Spleen (tissue), 11 donors: ENCODE data around the gene KRTAP4-3. TPM values are rescaled to one million over a fixed set of nuclear protein-coding genes. Genes with fewer than 3 reads are reported as not detected.

Experiments used
- DNase-seq: peaks from one replicate; pipeline ENCODE4 v3.0.0-alpha.2; 2020
- H3K27ac ChIP-seq, 8 donors: fragments of 200-600 bp; sonication (generic) in 7 of 8; 1 replicate in 4 of 8; 2 replicates in 4 of 8; pipeline versions ENCODE4 v1.5.0 to v1.8.0; 2016 to 2021; ENCODE audit warnings: inconsistent platforms in 4 of 8, mild to moderate bottlenecking in 4 of 8, moderate library complexity in 1 of 8
- H3K27me3 ChIP-seq, 7 donors: fragments of 200-600 bp; sonication (generic) in 6 of 7; replicated peaks in 1 of 7; 1 replicate in 4 of 7; 2 replicates in 3 of 7; pipeline versions ENCODE4 v1.5.0 to v1.8.0; 2016 to 2021; ENCODE audit warnings: inconsistent platforms in 3 of 7, mild to moderate bottlenecking in 1 of 7
- H3K36me3 ChIP-seq, 6 donors: fragments of 200-600 bp; sonication (generic) in 5 of 6; 1 replicate in 4 of 6; 2 replicates in 2 of 6; pipeline versions ENCODE4 v1.5.0 to v1.8.0; 2016 to 2021; ENCODE audit warnings: inconsistent platforms in 2 of 6
- H3K4me1 ChIP-seq, 6 donors: fragments of 200-600 bp; sonication (generic) in 5 of 6; 1 replicate in 3 of 6; 2 replicates in 3 of 6; pipeline versions ENCODE4 v1.5.0 to v1.8.0; 2016 to 2021; ENCODE audit warnings: inconsistent platforms in 3 of 6
- H3K4me3 ChIP-seq, 8 donors: fragments of 200-600 bp; sonication (generic) in 7 of 8; 1 replicate in 4 of 8; 2 replicates in 4 of 8; pipeline versions ENCODE4 v1.5.0 to v1.8.0; 2016 to 2021; ENCODE audit warnings: inconsistent platforms in 4 of 8, mild to moderate bottlenecking in 4 of 8, moderate library complexity in 2 of 8
- H3K9me3 ChIP-seq, 8 donors: fragments of 200-600 bp; sonication (generic) in 7 of 8; 1 replicate in 4 of 8; 2 replicates in 4 of 8; pipeline versions ENCODE4 v1.5.0 to v1.8.0; 2016 to 2021; ENCODE audit warnings: inconsistent platforms in 4 of 8
- CTCF ChIP-seq, 11 experiments: fragments of 200-600 bp in 7 of 11; fragments of 450-650 bp in 4 of 11; sonication (generic) in 4 of 11; IDR thresholded peaks in 8 of 11; conservative IDR thresholded peaks in 3 of 11; 1 replicate in 7 of 11; 2 replicates in 4 of 11; pipeline versions ENCODE4 v1.4.0 to v1.8.0; 2016 to 2021; ENCODE audit warnings: antibody characterized with exemption in 11 of 11, inconsistent platforms in 4 of 11, mild to moderate bottlenecking in 1 of 11
- POLR2A ChIP-seq, 3 donors: fragments of 450-650 bp; IDR thresholded peaks; one replicate each; pipeline ENCODE4 v1.5.1; 2017; ENCODE audit warnings: antibody characterized with exemption in 3 of 3, mild to moderate bottlenecking in 1 of 3
- POLR2AphosphoS5 ChIP-seq, 3 donors: sonication (generic); formaldehyde crosslinking; IDR thresholded peaks; one replicate each; pipeline ENCODE4 v1.5.1; 2017; ENCODE audit warnings: antibody characterized with exemption in 3 of 3
- WGBS, 5 donors: extraction: QIAGEN DNeasy Blood & Tissue Kit in 3 of 5; methylation state at CpG; one replicate each; pipeline versions ENCODE4 v1.1.5 to v1.1.7; 2013 to 2018; 5-methylcytosine and 5-hydroxymethylcytosine counted together
- intact Hi-C: fragments of 100-400 bp; cut with DNase I; formaldehyde crosslinking; loops from one replicate; pipeline ENCODE4 v1.15.0; 2023; ENCODE audit warnings: low total_unique reads
- polyA plus RNA-seq, 3 donors: library from polyadenylated mRNA; stranded (reverse); fragments of 200-250 nt; gene quantifications; one replicate each; pipeline ENCODE4 v1.2.1, GENCODE V29; 2013
- total RNA-seq, 7 donors: library from RNA; depleted of rRNA in 3 of 7; stranded (reverse); fragments of >200 nt in 3 of 7; fragmentation: NEBNext Ultra II Directional in 4 of 7; extraction: Animal tissue kit (Norgen Biotek cat#: 25700) in 4 of 7; gene quantifications; one replicate each; pipeline versions ENCODE4 v1.1.0 to v1.2.1, GENCODE V29; 2016 to 2021
- donor health status: healthy with polysubstance abuse.
- donor health status: DM: no; HTN: no; CAD: no; lungs with moderate emphysema.
- donor health status: DM: no; HTN: no; CAD: no.
- donor health status: Bipolar disorder and iron deficiency.
- donor health status: healthy.
- donor health status: DM: no; HTN: no; CAD: no.
- donor health status: DM: yes; HTN: yes; CAD: no.

The KRTAP4-3 gene
- total and polyA plus RNA-seq, 10 donors = not detected

- Histone ChIP-seq H3K9me3 (no peaks in the 10 kb centered on the region), H3K4me1 (no peaks in the 10 kb centered on the region), H3K27ac (no peak overlapping the region), H3K27me3 (peaks cover 0 to 17% (median 0%) of the 10 kb centered on the region in 7 donors), H3K4me3 (no peak overlapping the region), H3K36me3 (no peaks in the 10 kb centered on the region)
- DNase-seq = no peak
- TF ChIP-seq POLR2A (IDR thresholded peaks at IDR 0.05) (no peak), CTCF (IDR thresholded peaks at IDR 0.05 in 8 of 11, conservative IDR thresholded peaks at IDR 0.05 in 3 of 11) (no peak), POLR2AphosphoS5 (IDR thresholded peaks at IDR 0.05) (no peak)
- WGBS, 5 donors = 81 to 100% (median 95%) methylated on average over 2 of the region's 2 CpGs
- intact Hi-C loops = no loop called here
Observed at GRCh38 chr17:41186872-41187271, 18.9 kb upstream of the KRTAP4-3 start.

- no peaks in the 10 kb centered on the region for H3K9me3 ChIP-seq
- H3K27me3 ChIP-seq = peaks cover 0 to 12% (median 0%) of the 10 kb centered on the region in 7 donors
- no peaks in the 10 kb centered on the region for H3K36me3 ChIP-seq
- intact Hi-C loops = no loop called here
- H3K27ac ChIP-seq = no peak overlapping the region
- no peak for DNase-seq
- WGBS, 5 donors = 47 to 69% (median 52%) methylated on average over 1 of the region's 1 CpG
- TF ChIP-seq CTCF (IDR thresholded peaks at IDR 0.05 in 8 of 11, conservative IDR thresholded peaks at IDR 0.05 in 3 of 11) = no peak
- no peak for TF ChIP-seq POLR2A (IDR thresholded peaks at IDR 0.05)
- no peaks in the 10 kb centered on the region for H3K4me1 ChIP-seq
- no peak overlapping the region for H3K4me3 ChIP-seq
Observed at GRCh38 chr17:41185001-41185400, 17.0 kb upstream of the KRTAP4-3 start.

GRCh38 chr17:41184480-41184961 is 16.5 kb upstream of the KRTAP4-3 start, which contains the start of gene KRTAP4-1:
KRTAP4-1 (minus strand) TSS chr17:41184911; CDS start chr17:41184854, 57 bp downstream.
- peak; percentile 70 for DNase-seq
- Histone ChIP-seq H3K4me1 (no peaks in the 10 kb centered on the region), H3K9me3 (no peaks in the 10 kb centered on the region), H3K27ac (no peak within 1 kb of the TSS), H3K36me3 (no peaks in the 10 kb centered on the region), H3K4me3 (no peak within 1 kb of the TSS), H3K27me3 (peaks cover 0 to 8% (median 0%) of the 10 kb centered on the region in 7 donors)
- WGBS, 5 donors = 60 to 75% (median 72%) methylated on average over 8 to 9 of the region's 9 CpGs
- intact Hi-C loops = no loop called here
- TF ChIP-seq CTCF (IDR thresholded peaks at IDR 0.05 in 8 of 11, conservative IDR thresholded peaks at IDR 0.05 in 3 of 11) (no peak), POLR2AphosphoS5 (IDR thresholded peaks at IDR 0.05) (no peak), POLR2A (IDR thresholded peaks at IDR 0.05) (no peak)

- H3K27me3 ChIP-seq = no peaks in the 10 kb centered on the region
- no peaks in the 10 kb centered on the region for H3K9me3 ChIP-seq
- TF ChIP-seq POLR2AphosphoS5 (IDR thresholded peaks at IDR 0.05) (no peak), CTCF (IDR thresholded peaks at IDR 0.05 in 8 of 11, conservative IDR thresholded peaks at IDR 0.05 in 3 of 11) (no peak)
- H3K27ac ChIP-seq = no peak overlapping the region
- H3K4me3 ChIP-seq = no peak overlapping the region
- DNase-seq = no peak
- WGBS, 5 donors = 82 to 95% (median 89%) methylated on average over 1 of the region's 1 CpG
- no peaks in the 10 kb centered on the region for H3K36me3 ChIP-seq
- intact Hi-C loops = no loop called here
- peaks cover 6 to 32% (median 20%) of the 10 kb centered on the region in 6 donors for H3K4me1 ChIP-seq
Observed at GRCh38 chr17:41178843-41179616, 11.0 kb upstream of the KRTAP4-3 start.
